Prostate gland (tissue), 2 donors: ENCODE data around the gene NR4A2. TPM values are rescaled to one million over a fixed set of nuclear protein-coding genes. Genes with fewer than 3 reads are reported as not detected.

Experiments
- DNase-seq: peaks from one replicate; pipeline ENCODE4 v3.0.0-alpha.2; 2019; ENCODE audit warnings: low spot score
- H3K27ac ChIP-seq, 2 donors: fragments of 200-600 bp; sonication (generic); 2 replicates each; pipeline ENCODE4 v1.5.1; 2017 to 2019
- H3K27me3 ChIP-seq: fragments of 200-600 bp; sonication (generic); replicated peaks from 2 replicates; pipeline ENCODE4 v1.5.1; 2019; ENCODE audit not compliant: insufficient read depth
- H3K36me3 ChIP-seq, 2 donors: fragments of 200-600 bp; sonication (generic); 1 replicate in 1 of 2; 2 replicates in 1 of 2; pipeline versions ENCODE4 v1.5.1 to v1.8.1; 2017 to 2019
- H3K4me1 ChIP-seq: fragments of 200-600 bp; sonication (generic); replicated peaks from 2 replicates; pipeline ENCODE4 v1.5.1; 2019
- H3K4me3 ChIP-seq, 2 donors: fragments of 200-600 bp; sonication (generic); 2 replicates each; pipeline ENCODE4 v1.5.1; 2017 to 2019
- H3K9me3 ChIP-seq: fragments of 200-600 bp; sonication (generic); 2 replicates; pipeline ENCODE4 v1.5.1; 2017
- CTCF ChIP-seq, 4 experiments: fragments of 200-600 bp in 2 of 4; fragments of 450-650 bp in 2 of 4; sonication (generic) in 2 of 4; IDR thresholded peaks; 1 replicate in 3 of 4; 2 replicates in 1 of 4; pipeline ENCODE4 v1.5.1; 2016 to 2019; ENCODE audit warnings: antibody characterized with exemption in 4 of 4, mild to moderate bottlenecking in 2 of 4, moderate library complexity in 2 of 4
- POLR2A ChIP-seq: fragments of 450-650 bp; IDR thresholded peaks from one replicate; pipeline ENCODE4 v1.6.1; 2016; ENCODE audit warnings: antibody characterized with exemption, mild to moderate bottlenecking
- POLR2AphosphoS5 ChIP-seq: sonication (generic); formaldehyde crosslinking; IDR thresholded peaks from one replicate; pipeline ENCODE4 v1.6.1; 2017; ENCODE audit warnings: antibody characterized with exemption
- WGBS: methylation state at CpG from one replicate; pipeline ENCODE4 v1.1.5; 2018; 5-methylcytosine and 5-hydroxymethylcytosine counted together
- intact Hi-C: fragments of 100-400 bp; cut with DNase I; formaldehyde crosslinking; loops from one replicate; pipeline ENCODE4 v1.14.2; 2022
- total RNA-seq, 2 donors: library from RNA; depleted of rRNA; stranded (reverse); fragments of >200 nt; gene quantifications; one replicate each; pipeline ENCODE4 v1.1.0, GENCODE V29; 2016

NR4A2 gene
- total RNA-seq, 2 donors from 2014 or later, result 2.3 to 4.5 TPM

- Histone ChIP-seq H3K36me3 (no peaks in the 10 kb centered on the region), H3K4me1 (no peaks in the 10 kb centered on the region), H3K27me3 (peaks cover 2% of the 10 kb centered on the region), H3K4me3 (peak overlapping the region in 1 of 2 donors; percentile 4), H3K9me3 (no peaks in the 10 kb centered on the region), H3K27ac (no peak overlapping the region)
- WGBS, result 11% methylated on average over 31 of the region's 31 CpGs
- TF ChIP-seq POLR2AphosphoS5, result no peak
- TF ChIP-seq CTCF (IDR thresholded peaks at IDR 0.05), result no peak
- TF ChIP-seq POLR2A, result no peak
- intact Hi-C loops, result no loop called here
- DNase-seq, result no peak
Observed at GRCh38 chr2:156321243-156321904, 11.1 kb downstream of the NR4A2 start.

GRCh38 chr2:156320486-156321098 is 11.9 kb downstream of the NR4A2 start:
- no peaks in the 10 kb centered on the region for H3K36me3 ChIP-seq
- no peaks in the 10 kb centered on the region for H3K9me3 ChIP-seq
- peaks cover 2% of the 10 kb centered on the region for H3K27me3 ChIP-seq
- TF ChIP-seq CTCF (IDR thresholded peaks at IDR 0.05), result no peak
- no peak for TF ChIP-seq POLR2A
- no peak for TF ChIP-seq POLR2AphosphoS5
- no peak overlapping the region for H3K27ac ChIP-seq
- intact Hi-C loops, result no loop called here
- H3K4me1 ChIP-seq, result no peaks in the 10 kb centered on the region
- H3K4me3 ChIP-seq, result peak overlapping the region in 1 of 2 donors; percentile 17
- DNase-seq, result no peak
- 5% methylated on average over 31 of the region's 31 CpGs for WGBS

GRCh38 chr2:156319811-156320485 is 12.6 kb downstream of the NR4A2 start:
- intact Hi-C loops, result no loop called here
- H3K36me3 ChIP-seq, result no peaks in the 10 kb centered on the region
- no peak for DNase-seq
- TF ChIP-seq CTCF (IDR thresholded peaks at IDR 0.05) (no peak), POLR2A (no peak), POLR2AphosphoS5 (no peak)
- WGBS, result 16% methylated on average over 45 of the region's 47 CpGs
- no peak overlapping the region for H3K27ac ChIP-seq
- no peaks in the 10 kb centered on the region for H3K9me3 ChIP-seq
- H3K4me3 ChIP-seq, result peak overlapping the region in 1 of 2 donors; percentile 17
- peaks cover 2% of the 10 kb centered on the region for H3K27me3 ChIP-seq
- no peaks in the 10 kb centered on the region for H3K4me1 ChIP-seq

GRCh38 chr2:156317631-156318030 is 14.9 kb downstream of the NR4A2 start:
- Histone ChIP-seq H3K4me3 (no peak overlapping the region), H3K27ac (no peak overlapping the region), H3K36me3 (no peaks in the 10 kb centered on the region), H3K27me3 (peaks cover 2% of the 10 kb centered on the region), H3K9me3 (no peaks in the 10 kb centered on the region), H3K4me1 (no peaks in the 10 kb centered on the region)
- WGBS, result 90% methylated on average over 3 of the region's 3 CpGs
- intact Hi-C loops, result no loop called here
- TF ChIP-seq CTCF (IDR thresholded peaks at IDR 0.05), result no peak
- TF ChIP-seq POLR2AphosphoS5, result no peak
- TF ChIP-seq POLR2A, result no peak
- no peak for DNase-seq
